PFSK-1 (cell line): ENCODE data around the gene PDK2.

Experiments
- FOXP2 ChIP-seq: optimal IDR thresholded peaks from 2 replicates; pipeline ENCODE3; 2011; ENCODE audit warnings: borderline replicate concordance, control low read depth, inconsistent platforms; ENCODE audit not compliant: insufficient read depth; ENCODE audit errors: extremely low read length, extremely low read depth
- POLR2AphosphoS5 ChIP-seq: IDR thresholded peaks from 2 replicates; pipeline ENCODE4 v1.6.1; 2012; ENCODE audit warnings: low read depth, mild to moderate bottlenecking, control low read depth, low read length, moderate library complexity
- SIN3A ChIP-seq: IDR thresholded peaks from 2 replicates; pipeline ENCODE4 v1.6.1; 2012; ENCODE audit warnings: mild to moderate bottlenecking, low read length, moderate library complexity, borderline replicate concordance; ENCODE audit not compliant: insufficient read depth
- TAF1 ChIP-seq: IDR thresholded peaks from 2 replicates; pipeline ENCODE4 v1.6.1; 2012; ENCODE audit warnings: low read length, control low read depth, borderline replicate concordance; ENCODE audit not compliant: insufficient read depth
- TF ChIP-seq, protein P1 (sequence below), 2 experiments: IDR thresholded peaks; 2 replicates each; pipeline versions ENCODE4 v1.6.1 to v1.8.0; 2011 to 2012; ENCODE audit warnings: low read depth in 2 of 2, low read length in 2 of 2, control low read depth in 1 of 2, inconsistent platforms in 1 of 2, mild to moderate bottlenecking in 1 of 2, moderate library complexity in 1 of 2; ENCODE audit not compliant: insufficient read depth in 1 of 2

The PDK2 gene

GRCh38 chr17:50115756-50116155, 20.6 kb downstream of the PDK2 start:
- TF ChIP-seq TAF1 (no peak), POLR2AphosphoS5 (no peak), SIN3A (no peak), FOXP2 (no peak)
- TF ChIP-seq, protein P1, sequence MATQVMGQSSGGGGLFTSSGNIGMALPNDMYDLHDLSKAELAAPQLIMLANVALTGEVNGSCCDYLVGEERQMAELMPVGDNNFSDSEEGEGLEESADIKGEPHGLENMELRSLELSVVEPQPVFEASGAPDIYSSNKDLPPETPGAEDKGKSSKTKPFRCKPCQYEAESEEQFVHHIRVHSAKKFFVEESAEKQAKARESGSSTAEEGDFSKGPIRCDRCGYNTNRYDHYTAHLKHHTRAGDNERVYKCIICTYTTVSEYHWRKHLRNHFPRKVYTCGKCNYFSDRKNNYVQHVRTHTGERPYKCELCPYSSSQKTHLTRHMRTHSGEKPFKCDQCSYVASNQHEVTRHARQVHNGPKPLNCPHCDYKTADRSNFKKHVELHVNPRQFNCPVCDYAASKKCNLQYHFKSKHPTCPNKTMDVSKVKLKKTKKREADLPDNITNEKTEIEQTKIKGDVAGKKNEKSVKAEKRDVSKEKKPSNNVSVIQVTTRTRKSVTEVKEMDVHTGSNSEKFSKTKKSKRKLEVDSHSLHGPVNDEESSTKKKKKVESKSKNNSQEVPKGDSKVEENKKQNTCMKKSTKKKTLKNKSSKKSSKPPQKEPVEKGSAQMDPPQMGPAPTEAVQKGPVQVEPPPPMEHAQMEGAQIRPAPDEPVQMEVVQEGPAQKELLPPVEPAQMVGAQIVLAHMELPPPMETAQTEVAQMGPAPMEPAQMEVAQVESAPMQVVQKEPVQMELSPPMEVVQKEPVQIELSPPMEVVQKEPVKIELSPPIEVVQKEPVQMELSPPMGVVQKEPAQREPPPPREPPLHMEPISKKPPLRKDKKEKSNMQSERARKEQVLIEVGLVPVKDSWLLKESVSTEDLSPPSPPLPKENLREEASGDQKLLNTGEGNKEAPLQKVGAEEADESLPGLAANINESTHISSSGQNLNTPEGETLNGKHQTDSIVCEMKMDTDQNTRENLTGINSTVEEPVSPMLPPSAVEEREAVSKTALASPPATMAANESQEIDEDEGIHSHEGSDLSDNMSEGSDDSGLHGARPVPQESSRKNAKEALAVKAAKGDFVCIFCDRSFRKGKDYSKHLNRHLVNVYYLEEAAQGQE (IDR thresholded peaks at IDR 0.05; ENCODE audit: insufficient read depth in 1 of 2, low read depth in 2 of 2, low read length in 2 of 2): no peak

DNA sequence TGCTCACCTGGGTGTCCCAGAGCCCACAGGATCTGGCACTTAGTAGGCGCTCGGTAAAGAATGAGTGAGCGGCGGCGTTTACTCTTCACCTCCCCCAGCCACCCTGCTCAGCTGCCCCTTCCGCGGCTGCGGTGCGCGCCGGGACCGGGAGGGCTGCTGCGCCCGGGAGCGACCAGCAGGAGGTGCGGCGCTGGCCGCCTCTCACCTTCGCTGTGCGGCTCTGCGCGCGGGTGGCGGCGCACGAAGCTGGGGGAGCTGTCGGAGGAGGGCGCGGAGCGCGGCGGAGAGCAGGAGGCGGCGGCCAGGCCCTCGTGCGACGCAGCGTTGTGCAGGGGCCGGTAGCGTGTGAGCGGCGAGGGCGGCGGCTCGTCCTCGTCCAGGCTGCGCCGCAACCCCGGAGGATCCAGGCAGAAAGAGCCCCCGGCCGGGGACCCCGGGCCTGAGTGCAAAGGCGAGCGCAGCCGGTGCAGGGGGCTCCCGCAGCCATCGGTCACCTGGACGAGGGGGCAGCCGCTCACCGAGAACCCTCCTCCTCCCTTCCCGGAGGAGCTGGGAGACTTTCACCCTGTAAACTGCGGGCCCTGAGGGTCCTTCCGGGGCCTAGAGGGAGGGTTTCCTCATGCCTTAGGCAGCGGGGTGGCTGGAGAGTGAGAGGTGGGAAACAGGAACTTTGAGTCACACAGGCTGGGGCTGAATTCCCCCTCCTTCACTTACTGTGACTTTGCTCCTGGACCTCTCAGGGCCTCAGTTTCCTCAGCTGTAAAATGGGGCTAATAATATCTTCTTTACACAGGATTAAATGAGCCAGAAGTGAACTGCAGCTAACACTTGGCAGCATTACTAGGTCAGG, 22.3 kb downstream of the PDK2 start:
- TF ChIP-seq POLR2AphosphoS5 (no peak), FOXP2 (no peak), SIN3A (no peak), TAF1 (no peak)
- TF ChIP-seq, protein P1 (IDR thresholded peaks at IDR 0.05; ENCODE audit: insufficient read depth in 1 of 2, low read depth in 2 of 2, low read length in 2 of 2): no peak

- TF ChIP-seq, protein P1 (IDR thresholded peaks at IDR 0.05; ENCODE audit: insufficient read depth in 1 of 2, low read depth in 2 of 2, low read length in 2 of 2): no peak
- no peak for TF ChIP-seq FOXP2
- TF ChIP-seq SIN3A: no peak
- no peak for TF ChIP-seq POLR2AphosphoS5
- no peak for TF ChIP-seq TAF1
Measured at GRCh38 chr17:50118076-50118827, 23.1 kb downstream of the PDK2 start.

DNA sequence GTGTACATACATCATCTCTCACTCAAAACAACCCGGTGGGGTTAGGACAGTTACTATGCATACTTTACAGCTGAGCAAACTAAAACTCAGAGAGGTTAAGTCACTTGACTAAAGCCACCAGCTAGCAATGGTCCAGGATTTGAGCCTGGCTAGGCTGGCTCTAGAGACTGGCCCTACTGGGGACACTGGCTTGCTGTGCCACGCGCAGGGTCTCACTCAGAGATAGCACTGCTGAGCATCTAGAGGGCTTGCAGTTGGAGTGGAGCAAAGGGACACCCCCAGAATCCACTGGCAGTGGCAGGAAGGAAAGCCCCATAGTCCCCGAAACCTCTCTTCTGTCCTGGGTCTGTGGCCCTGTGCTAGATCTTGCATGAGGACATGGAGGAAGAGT, 23.7 kb downstream of the PDK2 start:
- no peak for TF ChIP-seq SIN3A
- no peak for TF ChIP-seq POLR2AphosphoS5
- TF ChIP-seq TAF1: no peak
- TF ChIP-seq, protein P1 (IDR thresholded peaks at IDR 0.05; ENCODE audit: insufficient read depth in 1 of 2, low read depth in 2 of 2, low read length in 2 of 2): no peak
- no peak for TF ChIP-seq FOXP2
